Suprapubic skin (tissue), 4 donors: Measurements from ENCODE around the gene CYP2W1.

Experiments used
- POLR2A ChIP-seq, 2 donors: fragments of 450-650 bp; IDR thresholded peaks; one replicate each; pipeline ENCODE4 v1.6.1; 2017; ENCODE audit warnings: antibody characterized with exemption in 2 of 2, mild to moderate bottlenecking in 2 of 2, moderate library complexity in 2 of 2
- POLR2AphosphoS5 ChIP-seq, 3 donors: sonication (generic); formaldehyde crosslinking; IDR thresholded peaks; one replicate each; pipeline ENCODE4 v1.6.1; 2017; ENCODE audit warnings: antibody characterized with exemption in 3 of 3

DNA sequence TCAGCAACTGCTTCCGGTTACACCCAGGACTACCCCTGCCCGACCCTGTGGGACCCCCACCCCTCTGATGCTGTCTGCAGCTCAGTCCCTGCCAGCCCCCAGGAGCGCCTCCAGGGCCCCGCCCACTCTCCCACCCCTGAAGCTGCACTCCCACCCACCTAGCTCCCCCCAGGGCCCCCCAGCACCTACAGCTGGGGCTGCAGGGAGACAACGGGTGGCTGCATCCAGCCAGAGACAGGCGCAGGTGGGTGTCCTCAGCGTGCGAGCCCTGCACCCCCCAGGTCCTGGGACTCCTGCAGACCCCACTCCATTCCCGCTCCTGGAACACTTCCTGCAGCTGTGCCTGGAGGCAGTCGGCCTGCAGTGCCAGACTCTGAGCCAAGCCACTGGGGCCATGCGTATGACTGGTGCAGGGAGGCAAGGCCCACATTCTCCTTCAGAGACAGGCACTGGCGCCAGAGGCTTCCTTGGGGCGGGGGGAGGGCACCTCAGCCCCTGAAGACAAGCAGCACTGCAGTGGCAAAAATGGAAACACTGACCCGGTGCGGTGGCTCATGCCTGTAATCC is 6.1 kb downstream of the CYP2W1 start:
- TF ChIP-seq POLR2AphosphoS5 (IDR thresholded peaks at IDR 0.05) (no peak), POLR2A (IDR thresholded peaks at IDR 0.05) (no peak)
